GM12878 (cell line): ENCODE data around the gene ADGRV1. TPM values are rescaled to one million over a fixed set of nuclear protein-coding genes. Genes with fewer than 3 reads are reported as not detected.
A peak's percentile ranks its signal among the peaks of the same experiment; 100 is the strongest.

Source experiments
- ATAC-seq: fragments of 200-7000 bp; cut with Tn5 transposase; 3 replicates; pipeline ENCODE4 v1.9.1; 2020; ENCODE audit warnings: mild to moderate bottlenecking, moderate library complexity
- BruUV-seq: library from RNA; stranded (reverse); fragments of 400-500 nt; replicated peaks from 2 replicates; lab custom pipeline; 2021; lab: Mats Ljungman, UMichigan
- CTCF ChIA-PET: fragments of 300-600 bp; sonication (Branson Sonifier 250); formaldehyde crosslinking; extraction: SDS; loops from one replicate; lab custom pipeline; 2021; ENCODE audit warnings: inconsistent platforms; lab: Yijun Ruan, JAX
- POLR2A ChIA-PET: fragments of 350-600 bp; formaldehyde crosslinking; extraction: SDS; loops from one replicate; lab custom pipeline; 2021; ENCODE audit warnings: inconsistent platforms; lab: Charles Lee
- RAD21 ChIA-PET: fragments of 300-600 bp; sonication (Branson Sonifier 250); formaldehyde crosslinking; loops from one replicate; lab custom pipeline; 2023; ENCODE audit warnings: antibody characterized with exemption; ENCODE audit not compliant: unreplicated experiment; lab: Charles Lee
- SMC1A ChIA-PET: fragments of 300-600 bp; sonication (Branson Sonifier 250); formaldehyde crosslinking; loops from one replicate; lab custom pipeline; 2023; ENCODE audit not compliant: unreplicated experiment, uncharacterized antibody; lab: Charles Lee
- DNase-seq: peaks from one replicate; pipeline ENCODE4 v3.0.0-alpha.2; 2011; ENCODE audit warnings: low read depth, low spot score
- FAIRE-seq: peaks from 3 replicates; lab custom pipeline; 2011; peaks lifted over from hg19 to GRCh38; lab: Jason Lieb, UNC
- H2AFZ ChIP-seq: 2 replicates; pipeline ENCODE4 v1.6.0; 2011; ENCODE audit warnings: low read depth, low read length, control low read depth; ENCODE audit not compliant: control insufficient read depth
- H3K27ac ChIP-seq: 2 replicates; pipeline ENCODE4 v1.5.1; 2011; ENCODE audit warnings: control low read depth; ENCODE audit not compliant: control insufficient read depth, insufficient read depth
- H3K27me3 ChIP-seq, 2 experiments: replicated peaks in 1 of 2; 2 replicates each; pipeline versions ENCODE4 v1.6.0 to v1.6.1; 2011; ENCODE audit warnings: low read length in 1 of 2; ENCODE audit not compliant: control insufficient read depth in 2 of 2, insufficient read depth in 2 of 2
- H3K36me3 ChIP-seq, 2 experiments: 2 replicates each; pipeline ENCODE4 v1.5.1; 2011; ENCODE audit warnings: low read length in 1 of 2; ENCODE audit not compliant: control insufficient read depth in 2 of 2, insufficient read depth in 2 of 2
- H3K4me1 ChIP-seq: 2 replicates; pipeline ENCODE4 v1.6.1; 2011; ENCODE audit warnings: mild to moderate bottlenecking, low read length, moderate library complexity, mixed read lengths; ENCODE audit not compliant: control insufficient read depth, insufficient read depth
- H3K4me2 ChIP-seq: 2 replicates; pipeline ENCODE4 v1.6.0; 2011; ENCODE audit warnings: control low read depth; ENCODE audit not compliant: control insufficient read depth, insufficient read depth
- H3K4me3 ChIP-seq: fragments of 200-600 bp; sonication (generic); 2 replicates; pipeline ENCODE4 v1.5.1; 2016
- H3K79me2 ChIP-seq: 2 replicates; pipeline ENCODE4 v1.6.0; 2011; ENCODE audit warnings: low read length; ENCODE audit not compliant: control insufficient read depth, insufficient read depth
- H3K9ac ChIP-seq: 2 replicates; pipeline ENCODE4 v1.8.0; 2011; ENCODE audit warnings: low read length, control low read depth, mixed read lengths; ENCODE audit not compliant: control insufficient read depth, insufficient read depth
- H3K9me3 ChIP-seq: replicated peaks from 3 replicates; pipeline ENCODE4 v1.5.1; 2011; ENCODE audit warnings: mild to moderate bottlenecking, low read length; ENCODE audit not compliant: control insufficient read depth, insufficient read depth
- H4K20me1 ChIP-seq: 2 replicates; pipeline ENCODE4 v1.6.0; 2011; ENCODE audit not compliant: control insufficient read depth, insufficient read depth
- BCLAF1 ChIP-seq: fragments of 450-650 bp; IDR thresholded peaks from 2 replicates; pipeline ENCODE4 v1.6.1; 2017; ENCODE audit warnings: antibody characterized with exemption, mild to moderate bottlenecking, moderate library complexity
- ELK1 ChIP-seq: IDR thresholded peaks from 2 replicates; pipeline ENCODE4 v1.6.1; 2012; ENCODE audit warnings: low read depth, low read length, improper control_type of control experiment
- IKZF2 ChIP-seq, 2 experiments: fragments of 450-650 bp; IDR thresholded peaks; 2 replicates each; pipeline ENCODE4 v1.6.1; 2017; ENCODE audit warnings: mild to moderate bottlenecking in 2 of 2, moderate library complexity in 2 of 2
- MYC ChIP-seq: IDR thresholded peaks from 2 replicates; pipeline ENCODE4 v1.6.1; 2011; ENCODE audit warnings: mild to moderate bottlenecking, low read length, moderate library complexity, inconsistent platforms; ENCODE audit not compliant: insufficient read depth, insufficient replicate concordance, insufficient read length, severe bottlenecking
- PAX5 ChIP-seq: IDR thresholded peaks from 2 replicates; pipeline ENCODE4 v1.6.1; 2011; ENCODE audit warnings: low read depth, low read length, borderline replicate concordance
- RAD21 ChIP-seq: IDR thresholded peaks from 2 replicates; pipeline ENCODE4 v1.6.1; 2011; ENCODE audit warnings: mild to moderate bottlenecking, low read depth, low read length, moderate library complexity; ENCODE audit not compliant: insufficient read depth
- SPI1 ChIP-seq: IDR thresholded peaks from 2 replicates; pipeline ENCODE4 v1.6.1; 2011; ENCODE audit warnings: low read depth, mild to moderate bottlenecking, low read length, moderate library complexity, borderline replicate concordance; ENCODE audit not compliant: insufficient read depth
- TCF7 ChIP-seq: IDR thresholded peaks from 2 replicates; pipeline ENCODE4 v1.6.1; 2014; ENCODE audit warnings: antibody characterized with exemption, borderline replicate concordance
- YY1 ChIP-seq: IDR thresholded peaks from 2 replicates; pipeline ENCODE4 v1.6.1; 2011; ENCODE audit warnings: low read depth, mild to moderate bottlenecking, low read length
- WGBS: methylation state at CpG from one replicate; pipeline ENCODE4 v1.1.6; 2016; ENCODE audit warnings: low lambda C conversion rate; ENCODE audit not compliant: insufficient replicate concordance, insufficient coverage; ENCODE audit errors: missing lambda C conversion rate; 5-methylcytosine and 5-hydroxymethylcytosine counted together
- in situ Hi-C: fragments of 300-500 bp; cut with MboI; formaldehyde crosslinking; loops from 9 replicates; pipeline ENCODE4 v1.14.3; 2018; ENCODE audit warnings: mixed read lengths
- intact Hi-C: fragments of 100-400 bp; cut with micrococcal nuclease; formaldehyde crosslinking; loops from one replicate; pipeline ENCODE4 v1.14.2; 2022; ENCODE audit not compliant: unreplicated experiment
- polyA plus RNA-seq, 11 experiments: library from polyadenylated mRNA; depleted of rRNA in 4 of 11; unstranded in 6 of 11; stranded (reverse) in 5 of 11; fragments of >200 nt; fragmentation: Nextera tagmentation in 4 of 11; fragmentation: Illumina TruSeq in 1 of 11; extraction: Ambion mirVana in 4 of 11; extraction: Trizol in 1 of 11; gene quantifications; 1 replicate in 1 of 11; 2 replicates in 10 of 11; pipeline versions ENCODE4 v1.2.1 to v1.2.3, GENCODE V29; 2011 to 2016; ENCODE audit warnings: inconsistent platforms in 2 of 11, missing spikeins in 2 of 11, low read depth in 1 of 11
- total RNA-seq, 4 experiments: library from RNA; depleted of rRNA in 3 of 4; stranded (reverse); fragments of >200 nt in 3 of 4; fragmentation: Illumina TruSeq in 1 of 4; extraction: Trizol in 1 of 4; gene quantifications; 2 replicates each; pipeline versions ENCODE4 v1.2.1 to v1.2.3, GENCODE V29; 2013 to 2021

The ADGRV1 gene
- total and polyA plus RNA-seq, 10 of the 15 experiments (the other 5 are each of a cell fraction or from before 2014, with no cell fraction given): 0.04 to 8.1 (median 0.16) TPM; not detected in 1

GRCh38 chr5:91164424-91164823 is 605.8 kb downstream of the ADGRV1 start:
- no peak overlapping the region for H3K9ac ChIP-seq
- no peak for DNase-seq
- H3K4me3 ChIP-seq: no peak overlapping the region
- ATAC-seq: no peak
- 64% methylated on average over 3 of the region's 3 CpGs for WGBS
- H3K27ac ChIP-seq: no peak overlapping the region
- H3K4me2 ChIP-seq: peak overlapping the region; percentile 19; the same call in 1 of the 2 replicates
- no peak for TF ChIP-seq TCF7
- peak; percentile 19; the same call in 1 of the 2 replicates for TF ChIP-seq SPI1
- no peak for TF ChIP-seq YY1
- no peak for TF ChIP-seq RAD21
- TF ChIP-seq ELK1: no peak
- no peak for TF ChIP-seq PAX5
- peak; percentile 13 to 20; a peak in 1 of 4 replicates for TF ChIP-seq IKZF2 (IDR thresholded peaks at IDR 0.05)
- TF ChIP-seq MYC: no peak
- TF ChIP-seq BCLAF1: no peak
- peaks cover 22% of the 10 kb centered on the region for H3K4me1 ChIP-seq
- no peaks in the 10 kb centered on the region for H3K79me2 ChIP-seq
- POLR2A ChIA-PET: interaction anchor here (0.6 to 1.2 kb wide), 2 partner anchors 108 to 136 kb away, joined by 3 to 5 read pairs; no protein-coding TSS in a partner anchor
- FAIRE-seq: no peak
- no peaks in the 10 kb centered on the region for H3K36me3 ChIP-seq
- no peaks in the 10 kb centered on the region for H3K27me3 ChIP-seq
- no peak overlapping the region for H2AFZ ChIP-seq
- CTCF ChIA-PET: interaction anchor here (1.1 to 1.2 kb wide), 2 partner anchors 19 to 221 kb away, joined by 3 read pairs; no protein-coding TSS in a partner anchor
- intact Hi-C loops (loop anchor here (5.0 kb wide), 1 partner anchor 102 kb away; no protein-coding TSS in a partner anchor), in situ Hi-C loops (no loop called here)
- H3K9me3 ChIP-seq: no peaks in the 10 kb centered on the region
- no TSS peak for BruUV-seq
- no peaks in the 10 kb centered on the region for H4K20me1 ChIP-seq
- SMC1A ChIA-PET: interaction anchor here (1.8 kb wide), 1 partner anchor 55 kb away, joined by 4 read pairs; no protein-coding TSS in a partner anchor
- RAD21 ChIA-PET: no interaction called here
